Calu3 (cell line): Measurements from ENCODE around the gene CHST3. TPM values are rescaled to one million over a fixed set of nuclear protein-coding genes. Genes with fewer than 3 reads are reported as not detected.

Source experiments
- BruUV-seq: library from RNA; stranded (reverse); fragments of 400-500 nt; replicated peaks from 2 replicates; lab custom pipeline; 2021; lab: Mats Ljungman, UMichigan
- CTCF ChIA-PET: fragments of 300-600 bp; sonication (Branson Sonifier 250); formaldehyde crosslinking; loops from one replicate; lab custom pipeline; 2022; ENCODE audit warnings: antibody characterized with exemption; lab: Charles Lee
- DNase-seq: peaks from one replicate; pipeline ENCODE4 v3.0.0; 2022
- H3K27ac Mint-ChIP-seq: one replicate; pipeline ENCODE4 v1.8.0; 2022; ENCODE audit warnings: mixed read lengths; ENCODE audit not compliant: unreplicated experiment
- H3K27me3 Mint-ChIP-seq: one replicate; pipeline ENCODE4 v1.8.0; 2022; ENCODE audit warnings: mixed read lengths; ENCODE audit not compliant: unreplicated experiment
- H3K36me3 Mint-ChIP-seq: one replicate; pipeline ENCODE4 v1.8.0; 2022; ENCODE audit warnings: mild to moderate bottlenecking, moderate library complexity, mixed read lengths; ENCODE audit not compliant: insufficient read depth, unreplicated experiment
- H3K4me1 Mint-ChIP-seq: one replicate; pipeline ENCODE4 v1.8.0; 2022; ENCODE audit warnings: mild to moderate bottlenecking, low read depth, mixed read lengths; ENCODE audit not compliant: unreplicated experiment
- H3K4me3 Mint-ChIP-seq: one replicate; pipeline ENCODE4 v1.8.0; 2022; ENCODE audit warnings: mild to moderate bottlenecking, low read depth, moderate library complexity, mixed read lengths; ENCODE audit not compliant: unreplicated experiment
- H3K9me3 Mint-ChIP-seq: one replicate; pipeline ENCODE4 v1.8.0; 2022; ENCODE audit warnings: low read depth, mixed read lengths; ENCODE audit not compliant: unreplicated experiment
- intact Hi-C: fragments of 100-400 bp; cut with micrococcal nuclease; formaldehyde crosslinking; loops from one replicate; pipeline ENCODE4 v1.10.0; 2022; ENCODE audit not compliant: unreplicated experiment
- total RNA-seq: library from RNA; stranded (reverse); gene quantifications from 2 replicates; pipeline ENCODE4 v1.2.3, GENCODE V29; 2022
- TF ChIP-seq, protein P1 (sequence below): fragments of 200-600 bp; IDR thresholded peaks from one replicate; pipeline ENCODE4 v1.8.0; 2022; ENCODE audit warnings: antibody characterized with exemption; ENCODE audit not compliant: unreplicated experiment

Gene CHST3
- total RNA-seq, 1 experiment from 2014 or later, result 32.4 TPM

DNA sequence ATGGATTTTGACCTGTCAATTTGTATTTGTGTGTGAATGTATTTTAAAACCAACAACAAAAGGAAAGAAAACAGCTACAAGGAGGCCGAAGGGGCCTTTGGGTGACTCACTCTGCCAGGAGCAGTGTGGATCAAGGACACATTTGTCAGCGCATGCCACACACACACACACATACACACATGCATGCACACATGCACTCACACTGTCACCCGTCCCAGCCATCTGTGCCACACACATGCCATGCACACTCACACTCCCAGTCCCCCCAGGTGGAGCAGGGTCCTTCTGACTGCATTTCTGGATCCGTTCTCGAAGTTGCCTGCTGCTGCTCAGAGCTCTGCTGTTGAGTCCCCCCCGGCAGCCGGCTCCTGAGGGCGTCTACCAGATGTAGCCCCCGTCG lies 98.2 kb downstream of the CHST3 start:
- Mint-ChIP-seq H3K36me3 (peaks cover 16% of the 10 kb centered on the region), H3K9me3 (no peaks in the 10 kb centered on the region), H3K4me1 (peaks cover 10% of the 10 kb centered on the region), H3K27me3 (no peaks in the 10 kb centered on the region), H3K4me3 (no peak overlapping the region), H3K27ac (no peak overlapping the region)
- TF ChIP-seq, protein P1, sequence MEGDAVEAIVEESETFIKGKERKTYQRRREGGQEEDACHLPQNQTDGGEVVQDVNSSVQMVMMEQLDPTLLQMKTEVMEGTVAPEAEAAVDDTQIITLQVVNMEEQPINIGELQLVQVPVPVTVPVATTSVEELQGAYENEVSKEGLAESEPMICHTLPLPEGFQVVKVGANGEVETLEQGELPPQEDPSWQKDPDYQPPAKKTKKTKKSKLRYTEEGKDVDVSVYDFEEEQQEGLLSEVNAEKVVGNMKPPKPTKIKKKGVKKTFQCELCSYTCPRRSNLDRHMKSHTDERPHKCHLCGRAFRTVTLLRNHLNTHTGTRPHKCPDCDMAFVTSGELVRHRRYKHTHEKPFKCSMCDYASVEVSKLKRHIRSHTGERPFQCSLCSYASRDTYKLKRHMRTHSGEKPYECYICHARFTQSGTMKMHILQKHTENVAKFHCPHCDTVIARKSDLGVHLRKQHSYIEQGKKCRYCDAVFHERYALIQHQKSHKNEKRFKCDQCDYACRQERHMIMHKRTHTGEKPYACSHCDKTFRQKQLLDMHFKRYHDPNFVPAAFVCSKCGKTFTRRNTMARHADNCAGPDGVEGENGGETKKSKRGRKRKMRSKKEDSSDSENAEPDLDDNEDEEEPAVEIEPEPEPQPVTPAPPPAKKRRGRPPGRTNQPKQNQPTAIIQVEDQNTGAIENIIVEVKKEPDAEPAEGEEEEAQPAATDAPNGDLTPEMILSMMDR, result no peak
- BruUV-seq, result no TSS peak
- DNase-seq, result no peak
- intact Hi-C loops, result no loop called here
- CTCF ChIA-PET, result interaction anchor here (0.6 to 1.6 kb wide), 4 partner anchors 9 to 1343 kb away, joined by 3 to 4 read pairs (median 4); no protein-coding TSS in a partner anchor

Other genes starting within 250 kb of the CHST3 start
- not detected in 2 replicates for gene C10orf105, start 244.6 kb upstream of the CHST3 start, total RNA-seq
- 30.1 and 46.1 TPM in 2 replicates for gene VSIR, start 190.9 kb upstream of the CHST3 start, total RNA-seq
- 840 and 1,050 TPM in 2 replicates for gene PSAP, start 113.1 kb upstream of the CHST3 start, total RNA-seq
- gene SPOCK2, start 124.2 kb downstream of the CHST3 start, total RNA-seq, result 162 and 205 TPM in 2 replicates